DMS53 treated with DMSO at 0.1 percent for 48 hours (cell line): ENCODE results near the gene ELP2.
A peak's percentile ranks its signal among the peaks of the same experiment; 100 is the strongest.
"Not testable (repeated sequence)": the region's sequence is repeated elsewhere in the genome, so short reads cannot be mapped to it uniquely, and the experiment has no call there.

Experiments used
- DNase-seq: peaks from one replicate; lab custom pipeline; 2025; ENCODE audit not compliant: unreplicated experiment; lab: John Stamatoyannopoulos, UW

Gene ELP2

DNA sequence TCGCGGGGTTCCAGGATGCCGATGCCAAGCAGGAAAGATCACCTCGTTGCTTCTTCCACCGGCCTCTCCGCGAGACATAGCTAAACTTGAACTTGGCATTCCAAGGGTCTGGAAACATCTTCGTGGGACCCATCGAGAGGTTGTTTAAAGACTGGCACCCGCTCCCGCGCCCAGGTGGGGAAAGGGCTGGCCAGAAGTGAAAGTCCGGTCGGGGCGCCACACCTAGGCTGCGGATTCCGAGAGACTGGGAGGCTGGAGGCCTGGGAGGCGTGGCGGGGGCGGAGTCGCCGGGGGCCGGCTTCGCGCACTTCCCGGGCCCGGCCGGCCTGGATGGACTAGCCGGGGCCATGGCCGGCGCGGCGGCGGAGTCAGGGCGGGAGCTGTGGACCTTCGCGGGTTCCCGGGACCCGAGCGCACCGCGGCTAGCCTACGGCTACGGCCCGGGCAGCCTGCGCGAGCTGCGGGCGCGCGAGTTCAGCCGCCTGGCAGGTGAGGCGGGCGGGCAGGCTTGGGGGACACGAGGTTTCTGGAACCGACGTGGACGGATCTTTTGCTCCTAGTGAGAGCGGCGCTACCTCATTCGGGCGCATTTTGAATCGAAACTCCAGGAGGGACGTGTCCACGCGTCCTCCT is 57.6 kb downstream of the ELP2 start, which contains the start of gene MOCOS:
TSS of gene MOCOS (plus strand) at position 305 of the 633 bp plus-strand sequence. CDS start at position 348, 43 bp downstream.
- DNase-seq: peak; percentile 46

DNA sequence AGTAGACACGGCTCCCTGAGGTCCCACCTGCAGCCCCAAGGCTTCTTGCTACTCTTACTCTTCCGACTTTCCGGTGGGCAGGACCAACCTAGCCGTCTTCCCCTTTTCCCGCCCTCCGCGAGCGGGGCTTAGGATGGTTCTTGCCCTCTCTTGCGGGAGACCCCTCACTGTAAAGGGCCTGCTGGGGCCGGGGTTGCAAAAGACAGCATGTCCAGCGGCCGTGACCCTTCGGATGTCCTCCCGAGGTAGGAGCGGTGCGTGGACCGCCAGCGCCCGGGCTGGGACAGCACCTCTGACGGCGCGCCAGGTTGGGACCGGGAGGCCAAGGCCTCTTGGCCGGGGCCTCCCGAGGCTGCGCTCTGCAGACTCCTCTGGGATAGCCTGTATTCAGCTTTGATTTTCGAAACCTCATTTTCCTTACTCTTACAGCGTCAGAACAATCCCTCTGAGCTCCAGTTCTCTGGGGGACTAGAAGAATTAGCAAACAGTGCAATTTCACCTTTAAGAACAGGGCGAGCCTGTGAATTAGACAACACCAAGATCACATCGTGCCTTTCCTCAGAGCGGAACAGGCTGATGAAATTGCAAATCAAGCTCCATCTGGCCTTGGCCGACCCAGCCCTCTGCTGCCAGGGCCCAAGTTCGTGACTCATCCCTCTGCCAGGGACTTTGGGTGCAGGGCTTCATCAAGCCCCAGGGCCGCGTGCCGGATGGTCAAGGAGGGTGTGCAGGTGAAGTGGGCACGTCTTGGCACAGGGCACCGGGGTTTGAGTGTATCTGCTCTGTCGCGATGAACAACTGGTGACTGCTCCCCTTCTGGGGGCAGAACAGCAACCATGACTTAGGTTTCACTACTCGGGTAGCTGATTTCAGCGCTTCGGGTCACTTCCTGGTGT is 58.4 kb downstream of the ELP2 start:
- peak; percentile 44 for DNase-seq

GRCh38 chr18:36188916-36189315 is 59.2 kb downstream of the ELP2 start:
- DNase-seq: no peak

DNA sequence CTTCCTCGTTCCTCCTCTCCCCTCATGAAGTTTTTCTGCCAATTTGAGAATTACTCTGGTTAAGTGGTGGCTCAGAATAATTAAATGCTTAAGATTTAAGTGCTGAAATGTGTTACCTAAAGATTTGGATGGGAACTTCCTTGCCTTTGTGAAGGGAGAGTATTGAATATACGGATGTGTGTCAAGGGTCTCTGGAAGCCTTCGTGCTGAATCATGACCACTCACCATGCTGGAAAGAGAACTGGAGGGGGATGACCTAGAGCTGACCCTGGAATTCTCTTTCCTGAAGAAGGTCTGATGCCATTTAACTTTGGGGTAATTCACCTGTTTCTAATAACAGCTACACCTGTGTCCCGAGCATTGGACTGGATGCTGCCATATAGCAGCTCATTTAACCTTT is 59.8 kb downstream of the ELP2 start:
- no peak for DNase-seq

DNA sequence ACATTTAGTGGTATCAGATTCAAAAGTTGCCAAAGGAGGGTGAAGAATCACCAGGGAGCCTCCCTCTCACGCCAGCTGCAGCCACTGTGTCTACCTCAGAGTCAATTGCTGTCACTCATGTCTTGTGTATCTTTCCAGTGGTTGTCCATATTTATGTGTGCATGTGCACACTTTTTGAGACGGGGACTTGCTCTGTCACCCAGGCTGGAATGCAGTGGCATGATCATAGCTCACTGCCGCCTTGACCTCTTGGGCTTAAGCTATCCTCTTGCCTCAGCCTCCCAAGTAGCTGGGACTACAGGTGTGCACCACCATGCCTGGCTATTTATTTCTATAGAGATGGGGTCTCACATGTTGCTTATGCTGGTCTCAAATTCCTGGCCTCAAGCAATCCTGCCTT is 61.6 kb downstream of the ELP2 start:
- no peak for DNase-seq

DNA sequence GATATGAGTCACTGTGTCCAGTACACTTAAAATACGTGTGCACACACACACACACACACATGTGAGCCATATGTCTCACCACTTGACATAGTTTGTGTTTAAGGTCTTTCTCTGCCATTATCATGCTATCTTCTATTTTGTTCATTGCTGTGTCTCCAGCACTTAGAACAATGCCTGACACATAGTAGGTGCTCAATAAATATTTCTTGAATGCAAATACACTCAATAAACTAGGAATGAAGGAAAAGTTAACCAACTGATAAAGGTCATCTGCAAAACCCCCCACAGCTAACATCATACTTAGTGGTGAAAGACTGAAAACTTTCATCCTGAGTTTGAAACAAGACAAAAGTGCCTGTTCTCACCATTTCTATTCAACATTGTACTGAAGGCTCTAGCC is 62.0 kb downstream of the ELP2 start:
- DNase-seq: no peak

DNA sequence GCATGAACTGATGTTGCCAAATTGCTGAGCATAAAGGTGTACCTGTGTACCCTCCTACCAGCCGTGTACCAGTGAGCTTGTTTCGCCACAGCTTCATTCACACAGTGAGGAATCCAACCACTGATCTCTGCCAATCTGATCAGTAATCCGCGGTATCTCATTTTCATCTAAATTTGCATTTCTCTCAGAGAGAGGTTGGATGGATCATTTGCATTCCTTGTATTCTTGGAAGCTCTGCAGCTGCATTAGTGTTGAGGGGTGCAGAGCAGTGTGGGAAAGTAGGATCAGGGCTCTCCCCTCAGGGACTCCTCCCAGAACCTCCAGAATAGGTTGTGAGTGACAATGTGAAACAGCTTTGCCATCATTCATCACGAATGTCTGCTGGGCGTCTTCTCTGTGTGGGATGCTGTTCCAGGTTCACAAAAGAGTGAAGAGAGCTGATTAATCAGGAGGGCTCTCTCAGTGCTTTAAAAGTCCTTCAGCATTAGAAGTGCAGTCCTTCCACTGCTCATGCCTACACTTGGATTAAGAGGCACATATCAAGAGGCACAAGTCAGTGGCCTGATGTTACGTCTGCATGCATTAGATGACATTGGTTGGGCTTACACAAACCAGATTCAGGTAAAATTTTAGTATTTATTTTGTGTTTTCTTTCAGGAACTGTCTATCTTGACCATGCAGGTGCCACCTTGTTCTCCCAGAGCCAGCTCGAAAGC is 65.1 kb downstream of the ELP2 start:
- DNase-seq: no peak

DNA sequence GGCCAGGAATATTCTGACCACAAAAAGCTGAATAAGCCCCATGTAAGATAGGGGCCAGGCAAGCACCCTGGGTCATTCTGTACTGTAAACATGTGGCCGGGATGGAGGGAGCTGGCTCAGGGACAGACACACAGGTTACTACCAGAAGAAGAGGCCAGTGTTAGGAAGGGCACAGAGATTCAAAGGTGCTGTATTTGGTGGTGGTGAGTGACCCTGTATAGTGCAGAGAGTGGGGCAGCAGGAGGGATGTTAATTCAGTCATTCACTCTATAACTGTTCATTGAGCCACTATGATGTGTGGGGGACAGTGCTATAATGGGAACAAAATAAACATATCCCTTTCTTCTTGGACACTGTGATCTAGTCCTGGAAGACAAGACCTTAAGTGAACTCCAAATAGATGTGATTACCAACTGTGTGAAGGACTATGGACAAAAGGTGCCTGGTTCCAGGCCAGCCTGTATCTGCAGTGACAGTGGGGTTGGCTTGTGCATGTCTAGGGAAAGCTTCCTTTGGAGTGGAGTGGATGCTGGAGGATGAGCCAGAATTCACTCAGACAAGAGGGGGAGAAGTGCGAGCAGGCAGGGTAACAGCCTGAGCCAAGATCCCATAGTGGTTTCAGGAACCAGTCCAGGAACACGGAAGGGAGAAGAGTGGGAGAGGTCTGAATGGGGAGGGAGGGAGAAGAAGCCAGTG is 65.9 kb downstream of the ELP2 start:
- DNase-seq: no peak

DNA sequence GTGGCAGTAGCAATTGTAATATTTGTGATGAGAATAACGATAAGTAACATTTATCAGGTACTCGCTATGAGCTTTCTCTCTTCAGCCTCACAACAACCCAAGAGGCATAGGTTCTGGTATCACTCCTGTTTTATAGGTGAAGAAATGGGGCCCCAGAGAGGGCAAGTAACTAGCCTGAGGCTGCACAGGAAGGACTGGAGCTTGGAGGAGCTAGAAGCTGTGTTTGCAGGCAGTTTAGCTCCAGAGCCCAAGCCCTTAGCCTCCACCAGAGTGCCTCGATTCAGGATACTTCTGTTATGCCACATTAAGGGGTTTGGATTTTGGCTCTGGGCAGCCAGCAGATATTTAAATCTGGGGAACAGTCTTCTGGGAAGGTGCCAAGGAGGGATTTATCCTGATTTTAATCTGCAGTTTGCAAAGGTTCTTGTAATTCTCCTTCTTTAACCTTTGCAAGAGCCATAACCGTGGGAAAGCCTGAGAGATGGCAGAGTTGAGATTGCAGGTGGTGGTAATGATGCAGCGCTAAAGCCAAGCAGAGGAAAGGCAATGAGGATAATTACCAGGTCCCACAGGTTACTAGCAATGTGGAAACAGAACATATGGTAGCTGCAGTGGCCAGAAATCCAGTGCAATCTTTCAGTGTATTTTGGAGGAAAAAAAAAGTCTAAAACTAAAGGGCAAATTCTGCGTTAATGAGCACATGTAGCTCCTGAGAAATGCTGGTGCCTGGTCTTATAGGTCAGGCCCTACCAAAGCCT is 66.7 kb downstream of the ELP2 start:
- DNase-seq: no peak

GRCh38 chr18:36197511-36198166 is 67.9 kb downstream of the ELP2 start:
- no peak for DNase-seq

GRCh38 chr18:36199691-36200295 is 70.1 kb downstream of the ELP2 start:
- DNase-seq: no peak

DNA sequence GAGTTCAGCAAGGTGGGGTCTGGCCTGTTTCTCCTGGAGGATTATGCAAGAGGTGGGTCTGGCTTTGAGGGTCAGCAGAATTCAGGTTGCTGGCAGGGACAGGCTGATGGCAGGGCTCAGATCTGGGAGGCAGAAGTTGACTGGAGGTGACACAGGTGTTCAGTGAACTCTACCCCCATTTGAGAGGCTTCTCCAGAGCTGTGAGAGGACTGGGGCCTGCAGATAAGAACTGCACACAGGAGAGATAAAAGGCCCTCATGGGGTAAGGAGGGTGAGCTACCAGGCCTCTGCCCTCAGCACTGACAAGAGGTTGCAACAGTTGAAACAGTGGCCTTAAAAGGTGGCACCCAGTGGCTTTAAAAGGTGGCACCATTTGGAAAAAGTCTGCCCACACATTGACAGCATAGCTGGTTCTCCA is 70.7 kb downstream of the ELP2 start:
- DNase-seq: no peak

GRCh38 chr18:36201765-36202164 is 72.1 kb downstream of the ELP2 start:
- no peak for DNase-seq

- DNase-seq: no peak
Observed at GRCh38 chr18:36203360-36203895, 73.7 kb downstream of the ELP2 start.

DNA sequence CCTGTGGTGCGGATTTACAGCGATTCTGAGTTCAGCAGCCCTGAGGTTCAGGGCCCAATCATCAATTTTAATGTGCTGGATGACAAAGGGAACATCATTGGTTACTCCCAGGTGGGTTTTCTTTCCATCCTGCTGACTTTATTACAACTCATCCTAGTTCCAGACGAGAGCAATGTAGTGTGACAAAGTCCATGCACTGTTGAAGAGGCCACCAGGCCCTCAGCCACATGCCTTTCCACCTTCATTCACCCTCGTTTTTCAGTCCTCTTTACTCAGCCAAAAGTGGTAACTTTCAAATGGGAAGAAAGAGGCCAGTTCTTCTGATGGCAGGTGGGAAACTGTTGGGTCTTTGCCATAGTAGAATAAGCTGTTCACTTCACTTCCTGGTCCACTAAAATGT is 75.5 kb downstream of the ELP2 start:
- no peak for DNase-seq

- no peak for DNase-seq
Observed at GRCh38 chr18:36207303-36207702, 77.6 kb downstream of the ELP2 start.

DNA sequence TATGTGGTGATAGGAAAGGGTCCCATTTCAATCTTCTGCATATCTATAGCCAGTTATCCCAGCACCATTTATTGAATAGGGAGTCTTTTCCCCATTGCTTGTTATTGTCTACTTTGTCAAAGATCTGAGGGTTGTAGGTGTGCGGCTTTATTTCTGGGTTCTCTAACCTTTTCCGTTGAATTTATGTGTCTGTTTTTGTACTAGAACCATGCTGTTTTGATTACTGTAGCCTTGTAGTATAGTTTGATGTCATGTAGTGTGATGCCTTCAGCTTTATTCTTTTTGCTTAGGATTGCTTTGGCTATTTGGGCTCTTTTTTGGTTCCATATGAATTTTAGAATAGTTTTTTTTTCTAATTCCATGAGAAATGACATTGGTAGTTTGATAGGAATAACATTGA is 78.3 kb downstream of the ELP2 start:
- DNase-seq: not testable (repeated sequence)

DNA sequence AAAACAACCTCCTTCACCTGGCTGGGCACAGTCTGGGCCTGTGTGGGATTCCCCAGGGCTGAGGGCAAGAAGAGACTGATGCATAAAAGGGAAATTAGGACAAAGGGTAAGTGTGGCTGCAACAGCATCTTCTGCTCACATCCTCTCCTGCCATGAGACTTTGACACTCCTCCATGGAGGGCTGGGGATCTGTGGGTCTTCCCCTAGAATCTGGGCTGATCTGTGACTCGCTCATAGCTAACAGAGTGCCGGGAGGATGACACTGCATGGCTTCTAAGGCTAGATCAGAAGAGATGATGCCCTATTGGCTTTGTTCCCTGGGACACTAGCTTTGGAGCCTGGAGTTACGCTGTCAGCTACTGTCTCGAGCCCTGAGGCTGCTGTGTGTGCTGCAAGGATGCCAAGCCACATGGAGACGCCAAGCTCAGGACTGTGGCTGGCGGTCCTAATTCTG is 81.9 kb downstream of the ELP2 start:
- no peak for DNase-seq
